Left hindlimb (tissue), 1 donor: ENCODE results near the gene SMYD3.

Source experiments
- DNase-seq: peaks from one replicate; pipeline ENCODE4 v3.0.0-alpha.2; 2018

The SMYD3 gene

DNA sequence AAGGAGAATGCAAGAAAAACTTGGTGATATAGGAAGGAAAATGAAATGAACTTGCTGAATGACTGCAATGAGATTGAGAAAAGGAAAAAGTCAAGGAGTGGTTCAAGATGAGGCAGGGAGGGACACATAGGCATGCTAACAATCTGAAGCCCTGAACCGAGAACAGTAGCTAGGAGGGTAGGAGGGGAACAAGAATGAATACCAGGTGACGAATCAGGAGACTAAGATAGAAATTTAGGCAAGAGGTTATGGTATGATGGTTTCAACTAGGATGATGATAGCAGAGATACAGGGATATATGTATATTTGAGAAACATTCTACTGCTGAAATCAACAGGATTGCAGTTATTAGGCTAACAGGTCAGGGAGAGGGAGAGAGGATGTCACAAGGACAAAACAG lies 44.1 kb downstream of the SMYD3 start:
- no peak for DNase-seq

DNA sequence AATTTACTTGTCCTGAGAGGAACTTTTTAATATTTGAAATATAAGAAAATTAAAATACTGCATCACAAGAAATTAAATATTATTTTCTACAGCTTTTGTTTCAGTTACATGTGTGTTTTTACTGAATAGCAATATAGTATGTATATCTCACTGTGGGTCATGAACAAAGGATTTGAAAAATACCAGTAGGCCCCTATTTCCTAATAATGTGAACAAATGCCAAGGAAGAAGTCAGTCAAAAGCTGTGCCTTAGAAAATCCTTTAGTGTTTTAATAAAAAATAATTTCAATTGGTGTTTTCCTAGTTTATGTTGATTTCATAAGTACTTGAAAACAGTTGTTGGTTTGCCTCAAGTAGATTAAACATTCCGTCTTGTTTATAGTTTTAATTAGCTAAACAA lies 46.7 kb downstream of the SMYD3 start:
- DNase-seq, result no peak

DNA sequence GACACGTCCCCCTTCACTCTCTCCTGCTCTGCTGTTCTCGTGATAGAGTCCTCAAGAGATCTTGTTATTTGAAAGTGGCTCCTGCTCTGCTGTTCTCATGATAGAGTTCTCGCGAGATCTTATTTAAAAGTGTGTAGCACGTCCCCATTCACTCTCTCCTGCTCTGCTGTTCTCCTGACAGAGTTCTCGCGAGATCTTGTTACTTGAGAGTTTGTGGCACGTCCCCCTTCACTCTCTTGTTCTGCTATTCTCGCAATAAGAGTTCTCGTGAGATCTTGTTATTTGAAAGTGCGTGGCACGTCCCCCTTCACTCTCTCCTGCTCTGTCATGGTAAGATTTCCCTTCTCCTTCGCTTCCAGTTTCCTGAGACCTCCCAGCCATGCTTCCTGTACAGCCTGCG lies 47.9 kb downstream of the SMYD3 start:
- no peak for DNase-seq

GRCh38 chr1:246455476-246455875 lies 51.6 kb downstream of the SMYD3 start:
- DNase-seq, result no peak

DNA sequence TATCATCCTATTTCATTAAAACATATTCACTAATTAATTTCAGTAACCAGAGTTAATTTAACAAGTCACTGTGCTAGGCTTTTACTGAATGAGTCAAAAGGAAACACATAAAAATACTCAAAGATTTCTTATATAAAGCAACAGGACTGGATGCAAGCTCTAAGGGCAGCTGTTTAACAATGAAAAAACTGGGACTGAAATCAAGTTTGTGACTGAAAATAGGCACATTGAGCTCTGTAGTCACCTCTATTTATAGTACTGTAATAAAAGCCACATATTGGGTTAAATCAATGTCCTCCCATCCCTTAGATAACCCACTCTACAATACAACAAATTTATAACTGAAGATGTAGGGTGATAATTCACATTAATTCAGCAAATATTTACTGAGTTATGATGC lies 52.4 kb downstream of the SMYD3 start:
- no peak for DNase-seq

DNA sequence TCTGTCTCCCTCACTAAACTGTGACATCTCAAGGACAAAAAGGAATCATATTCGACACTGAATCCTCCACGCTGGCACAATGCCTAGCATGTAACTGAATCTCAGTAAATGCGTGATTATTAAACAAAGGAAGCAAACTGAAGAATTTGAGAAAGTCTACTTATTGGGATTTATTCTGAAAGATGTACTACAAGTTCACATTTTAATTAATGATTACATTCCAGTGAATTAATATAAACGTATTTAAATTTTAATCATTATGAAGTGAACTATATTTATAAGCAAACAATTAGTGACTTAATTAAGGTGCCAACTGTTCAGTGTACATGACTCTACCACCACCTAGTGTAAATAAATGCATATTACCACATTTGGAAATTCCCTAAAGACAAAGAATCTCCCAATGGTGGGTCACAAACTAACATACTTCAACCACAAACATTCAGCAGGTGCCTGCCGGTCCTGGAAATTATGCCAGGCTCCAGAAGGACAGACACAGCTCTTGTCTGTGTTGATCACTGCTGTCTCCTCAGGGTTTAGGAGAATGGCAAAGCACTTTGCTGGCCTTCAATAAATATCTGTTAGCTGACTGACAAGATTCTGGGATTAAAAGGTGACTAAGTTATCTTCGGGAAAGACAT lies 56.3 kb downstream of the SMYD3 start:
- no peak for DNase-seq

DNA sequence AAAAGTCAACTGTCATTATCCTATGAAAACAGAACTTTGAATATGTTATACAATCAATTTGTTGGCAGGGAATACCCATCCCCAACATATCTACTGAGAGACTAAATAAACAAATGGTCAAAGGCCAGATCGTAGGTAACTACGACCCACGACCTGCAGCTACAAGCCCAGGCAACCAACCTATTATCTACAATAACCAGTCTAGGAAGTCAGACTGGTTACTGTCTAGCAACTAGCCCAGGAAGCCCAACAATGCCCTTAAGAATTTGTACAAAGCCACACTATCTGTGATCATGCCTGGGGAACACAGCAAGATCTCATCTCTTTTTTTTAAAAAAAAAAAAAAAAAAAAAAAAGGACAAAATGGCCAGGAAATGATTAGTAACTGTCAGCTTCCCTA lies 58.7 kb downstream of the SMYD3 start:
- no peak for DNase-seq

DNA sequence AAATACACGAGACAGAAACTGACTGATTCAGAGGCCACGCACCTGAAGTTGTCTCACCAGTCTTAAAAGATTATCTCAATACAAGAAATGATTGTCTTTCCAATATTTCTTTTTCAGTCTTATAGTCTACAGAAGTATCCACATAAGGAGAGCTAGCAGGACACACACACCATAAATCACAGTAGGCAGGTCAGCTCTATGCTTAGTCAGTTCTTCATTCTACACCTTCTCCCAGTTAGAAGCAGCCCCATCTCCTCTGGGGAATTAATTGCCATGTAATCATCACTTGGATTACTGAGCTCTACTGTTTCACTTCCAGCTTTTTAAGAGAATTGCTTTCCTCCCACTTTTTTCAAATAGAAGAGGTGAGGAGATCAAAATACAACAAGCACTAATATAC lies 59.6 kb downstream of the SMYD3 start:
- DNase-seq, result no peak

DNA sequence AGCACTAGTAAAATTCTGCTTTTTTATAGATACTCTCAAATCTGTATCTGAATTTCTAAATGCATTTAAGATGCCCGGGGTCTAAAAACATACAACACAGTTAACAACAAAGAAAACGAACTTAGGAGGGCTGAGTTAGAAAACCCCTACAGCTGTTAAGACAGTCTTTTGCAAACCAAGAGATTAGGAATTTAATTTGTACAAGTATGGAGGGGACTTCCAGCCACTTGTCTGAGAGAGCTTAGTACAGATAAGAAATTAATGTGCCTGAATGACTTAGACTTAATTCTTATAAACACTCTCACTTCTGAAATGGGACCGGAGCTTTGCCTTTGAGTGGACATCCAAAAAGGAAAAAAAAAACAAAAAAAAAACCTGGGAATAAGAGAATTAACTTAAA lies 61.6 kb downstream of the SMYD3 start:
- no peak for DNase-seq

- DNase-seq, result no peak
Observed at GRCh38 chr1:246444617-246445016, 62.5 kb downstream of the SMYD3 start.

DNA sequence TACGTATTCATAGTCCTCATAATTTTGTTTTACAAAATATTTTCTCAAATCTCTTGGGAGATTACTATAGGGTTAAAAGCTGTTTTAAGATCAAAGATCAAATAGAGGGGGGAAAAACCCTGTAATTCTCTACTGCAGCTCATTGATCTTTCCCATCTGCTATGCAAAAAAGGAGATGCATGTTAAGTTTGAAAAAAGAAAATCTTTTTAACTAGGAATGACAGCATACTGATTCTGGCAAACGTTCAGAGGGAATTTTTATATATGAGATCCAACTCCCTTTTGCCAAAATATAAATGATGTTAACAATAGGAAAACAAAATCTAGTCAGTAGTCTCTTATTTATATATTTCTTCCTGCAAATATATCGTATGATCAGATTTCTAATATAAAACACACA lies 69.1 kb downstream of the SMYD3 start:
- no peak for DNase-seq

DNA sequence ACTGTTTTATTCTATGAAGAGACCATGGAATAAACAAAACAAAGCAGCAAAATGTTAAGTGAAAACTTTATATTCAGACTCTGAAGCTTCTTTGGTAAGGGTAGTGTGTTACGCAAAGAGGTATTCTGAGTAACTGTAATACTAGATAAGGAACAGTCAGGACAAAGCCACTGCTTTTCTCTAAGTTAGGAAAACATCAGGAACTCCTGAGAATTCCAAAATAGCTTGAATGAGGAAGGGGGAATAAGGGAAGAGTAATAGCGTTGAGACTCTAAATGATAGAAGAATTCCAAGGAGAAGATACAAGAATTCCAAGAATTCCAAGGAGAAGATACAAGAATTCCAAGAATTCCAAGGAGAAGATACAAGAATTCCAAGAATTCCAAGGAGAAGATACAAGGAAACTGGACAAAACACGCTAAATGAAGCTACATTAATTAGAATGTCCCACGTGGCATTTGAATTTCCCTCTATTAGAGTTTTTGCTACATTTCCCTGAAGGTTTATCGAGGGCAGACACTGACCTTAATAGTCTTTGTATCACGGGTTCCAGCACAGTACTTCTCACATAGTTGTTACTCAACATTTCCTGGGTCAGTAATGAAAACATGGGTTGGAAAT lies 71.5 kb downstream of the SMYD3 start:
- no peak for DNase-seq

GRCh38 chr1:246434335-246434734 lies 72.7 kb downstream of the SMYD3 start:
- DNase-seq, result no peak

- no peak for DNase-seq
Observed at GRCh38 chr1:246428542-246429308, 78.4 kb downstream of the SMYD3 start.

- no peak for DNase-seq
Observed at GRCh38 chr1:246427611-246428010, 79.5 kb downstream of the SMYD3 start.

DNA sequence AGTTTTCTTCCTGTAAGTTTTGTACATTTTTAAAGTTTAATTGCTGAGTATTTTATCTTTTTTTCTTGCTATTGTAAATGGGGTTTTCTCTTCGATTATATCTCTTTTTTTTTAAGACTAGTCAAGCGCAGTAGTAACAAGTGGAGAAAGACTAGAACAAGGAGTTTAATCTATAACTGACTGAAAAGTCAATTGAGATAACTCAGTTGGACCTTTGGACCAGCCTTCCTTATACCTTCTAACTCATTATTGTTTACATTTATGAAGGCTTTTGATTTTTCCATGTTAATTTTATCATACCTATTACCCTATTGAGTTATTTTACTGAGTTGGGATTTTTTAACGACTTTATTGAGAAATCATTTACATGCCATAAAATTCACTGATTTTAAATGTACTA lies 81.2 kb downstream of the SMYD3 start:
- DNase-seq, result no peak

DNA sequence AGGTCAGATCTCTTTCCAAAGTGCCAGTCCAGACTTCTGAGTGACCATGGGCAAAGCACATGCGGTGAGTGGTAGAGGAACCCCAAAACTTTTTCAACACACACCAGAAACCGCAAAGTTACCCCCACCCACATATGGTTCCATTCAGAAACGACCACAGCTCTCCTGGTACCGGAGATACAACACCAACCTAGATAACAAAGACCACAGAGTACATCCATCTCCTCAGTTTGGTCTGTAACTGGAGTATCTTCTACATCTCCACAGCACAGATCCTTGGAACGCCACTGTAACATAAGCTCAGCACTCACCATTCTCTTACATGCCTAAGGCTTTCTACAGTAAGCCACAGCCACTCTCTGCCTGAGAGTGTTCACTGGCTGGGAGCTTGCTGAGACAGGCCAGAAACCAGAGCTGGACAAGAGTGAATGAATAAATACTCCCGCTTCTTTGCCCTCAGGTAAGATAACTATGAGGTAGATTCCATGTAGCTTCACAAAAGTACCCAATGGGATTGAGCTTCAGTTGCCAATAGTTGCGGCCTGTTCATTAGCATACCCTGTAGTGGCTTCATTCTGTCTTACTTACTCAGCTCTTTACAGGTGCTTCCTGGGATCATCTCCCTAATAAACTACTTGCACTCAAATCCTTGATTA lies 81.8 kb downstream of the SMYD3 start:
- no peak for DNase-seq

GRCh38 chr1:246420300-246420699 lies 86.8 kb downstream of the SMYD3 start:
- no peak for DNase-seq

DNA sequence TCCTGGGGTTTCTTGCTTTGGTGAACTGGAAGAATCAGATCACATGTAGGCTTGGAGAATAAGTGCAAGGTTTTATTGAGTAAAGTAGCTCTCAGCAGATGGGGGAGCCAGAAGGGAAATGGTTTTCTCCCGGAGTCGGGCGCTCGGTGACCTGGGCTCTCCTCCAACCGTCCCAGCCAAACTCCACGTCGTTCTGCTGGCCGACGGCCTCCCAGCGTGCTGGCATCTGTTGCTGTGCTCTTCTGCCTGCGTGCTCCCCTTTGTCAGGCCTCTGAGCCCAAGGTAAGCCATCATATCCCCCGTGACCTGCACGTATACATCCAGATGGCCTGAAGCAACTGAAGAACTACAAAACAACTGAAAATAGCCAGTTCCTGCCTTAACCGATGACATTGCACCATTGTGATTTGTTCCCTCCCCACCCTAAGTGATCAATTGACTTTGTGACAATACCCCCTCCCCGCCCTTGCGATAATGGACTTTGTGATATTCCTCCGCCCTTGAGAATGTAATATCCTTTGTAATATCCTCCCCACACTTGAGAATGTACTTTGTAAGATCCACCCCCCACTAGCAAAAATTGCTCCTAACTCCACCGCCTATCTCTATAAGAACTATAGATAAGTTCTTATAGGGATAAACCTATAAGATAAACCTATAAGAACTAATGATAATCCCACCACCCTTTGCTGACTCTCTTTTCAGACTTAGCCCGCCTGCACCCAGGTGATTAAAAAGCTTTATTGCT lies 88.3 kb downstream of the SMYD3 start:
- no peak for DNase-seq

GRCh38 chr1:246417813-246418564 lies 89.1 kb downstream of the SMYD3 start:
- DNase-seq, result no peak

DNA sequence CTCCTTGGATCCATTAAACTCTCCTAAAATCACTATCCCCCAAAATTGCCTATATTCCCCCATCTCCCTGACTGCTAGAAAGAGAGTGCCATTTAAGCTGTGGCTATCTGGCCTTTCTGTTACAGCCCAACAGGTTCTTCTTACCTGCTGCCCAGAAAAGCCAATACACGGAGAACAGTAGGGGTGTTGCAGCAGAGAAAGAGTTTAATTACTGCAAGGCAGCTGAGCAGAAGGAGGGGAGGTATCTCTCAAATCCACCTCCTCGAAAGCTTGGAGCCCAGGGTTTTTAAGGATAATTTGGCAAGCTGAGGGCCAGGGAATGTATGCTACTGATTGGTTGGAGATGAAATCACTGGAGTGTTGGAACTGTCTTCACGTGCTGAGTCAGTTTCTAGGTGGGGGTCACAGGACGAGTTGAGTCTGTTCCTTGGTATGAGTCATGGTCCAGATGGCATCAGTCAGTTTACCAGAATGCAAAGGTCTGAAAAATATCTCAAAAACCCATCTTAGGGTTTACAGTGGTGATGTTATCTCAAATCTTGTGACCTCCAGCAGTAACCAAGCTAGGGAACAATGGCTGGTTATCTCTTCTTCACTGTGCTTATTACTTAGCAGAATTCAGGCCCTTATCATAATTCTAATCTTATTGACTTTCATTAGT lies 89.8 kb downstream of the SMYD3 start:
- DNase-seq, result no peak

DNA sequence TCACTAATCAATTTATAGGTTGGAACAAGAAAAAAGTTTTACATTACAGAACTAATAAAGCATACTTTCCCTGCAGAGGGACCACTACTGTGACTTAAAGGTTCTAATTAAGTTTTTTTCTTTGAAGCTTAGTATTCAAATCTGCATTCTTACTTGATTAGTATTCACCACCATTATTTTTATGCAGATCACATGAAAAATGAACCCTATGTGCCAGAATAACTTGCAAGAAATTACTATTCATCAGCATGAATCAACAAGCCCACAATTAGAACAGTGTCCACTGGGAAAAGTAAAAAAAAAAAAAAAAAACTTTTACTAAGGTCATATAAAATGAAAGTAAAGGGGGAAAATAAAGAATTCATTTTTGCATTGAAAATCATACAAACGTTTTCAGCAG lies 90.8 kb downstream of the SMYD3 start:
- no peak for DNase-seq
